ENCODE results near the gene KIF19.

The KIF19 gene

GRCh38 chr17:74330446-74330845, 4.4 kb downstream of the KIF19 start:
- no peak for DNase-seq (ENCODE audit: low read depth)
- TF ChIP-seq MYC (IDR thresholded peaks at IDR 0.05; ENCODE audit: low read depth, low read length) = no peak
- no peak for TF ChIP-seq CTCF (IDR thresholded peaks at IDR 0.05; ENCODE audit: low read depth, low read length)
- no peak for TF ChIP-seq POLR2A (IDR thresholded peaks at IDR 0.05; ENCODE audit: extremely low read depth, insufficient read length)
- TF ChIP-seq, protein P1, sequence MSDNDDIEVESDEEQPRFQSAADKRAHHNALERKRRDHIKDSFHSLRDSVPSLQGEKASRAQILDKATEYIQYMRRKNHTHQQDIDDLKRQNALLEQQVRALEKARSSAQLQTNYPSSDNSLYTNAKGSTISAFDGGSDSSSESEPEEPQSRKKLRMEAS (IDR thresholded peaks at IDR 0.05; ENCODE audit: low read depth, low read length) = no peak

DNA sequence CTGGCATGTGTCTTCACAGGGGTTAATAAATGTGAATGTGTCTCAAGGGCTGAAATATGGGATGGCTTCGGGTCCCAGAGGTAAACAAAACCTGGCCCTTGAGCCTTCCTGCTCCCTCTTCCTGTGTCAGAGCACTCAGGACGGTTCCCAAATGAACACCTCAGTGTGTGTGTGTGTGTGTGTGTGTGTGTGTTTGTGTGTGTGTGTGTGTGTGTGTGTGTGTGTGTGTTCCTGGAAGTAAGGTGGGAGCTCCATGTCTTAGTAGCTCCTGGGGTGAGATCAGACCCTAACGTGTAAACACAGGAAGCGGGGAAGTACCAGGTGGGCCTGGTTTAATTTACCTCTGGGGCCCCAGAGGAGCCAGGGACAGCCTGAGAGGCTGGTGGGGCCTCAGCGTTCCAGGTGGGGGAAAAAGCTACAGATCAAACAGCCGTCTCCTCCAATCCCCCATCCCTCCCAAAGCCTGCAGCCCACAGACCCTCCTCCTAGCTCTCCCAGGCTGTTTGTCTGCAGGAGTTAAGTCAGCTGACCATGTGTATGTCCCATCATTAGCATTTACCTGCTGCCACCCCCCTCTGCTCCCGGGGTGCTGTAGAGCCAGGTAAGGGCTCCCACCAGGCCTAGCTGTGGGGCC, 6.1 kb downstream of the KIF19 start:
- H3K4me3 ChIP-seq (ENCODE audit: low read depth, low read length) = no peak overlapping the region
- TF ChIP-seq CTCF (IDR thresholded peaks at IDR 0.05; ENCODE audit: low read depth, low read length) (no peak), MYC (IDR thresholded peaks at IDR 0.05; ENCODE audit: low read depth, low read length) (no peak), POLR2A (IDR thresholded peaks at IDR 0.05; ENCODE audit: extremely low read depth, insufficient read length) (no peak)
- TF ChIP-seq, protein P1 (IDR thresholded peaks at IDR 0.05; ENCODE audit: low read depth, low read length) = no peak
- DNase-seq (ENCODE audit: low read depth) = no peak

More at GRCh38 chr17:74330446-74330845, 4.4 kb downstream of the KIF19 start:
- H3K4me3 ChIP-seq (ENCODE audit: low read depth, low read length) = no peak overlapping the region

DNA sequence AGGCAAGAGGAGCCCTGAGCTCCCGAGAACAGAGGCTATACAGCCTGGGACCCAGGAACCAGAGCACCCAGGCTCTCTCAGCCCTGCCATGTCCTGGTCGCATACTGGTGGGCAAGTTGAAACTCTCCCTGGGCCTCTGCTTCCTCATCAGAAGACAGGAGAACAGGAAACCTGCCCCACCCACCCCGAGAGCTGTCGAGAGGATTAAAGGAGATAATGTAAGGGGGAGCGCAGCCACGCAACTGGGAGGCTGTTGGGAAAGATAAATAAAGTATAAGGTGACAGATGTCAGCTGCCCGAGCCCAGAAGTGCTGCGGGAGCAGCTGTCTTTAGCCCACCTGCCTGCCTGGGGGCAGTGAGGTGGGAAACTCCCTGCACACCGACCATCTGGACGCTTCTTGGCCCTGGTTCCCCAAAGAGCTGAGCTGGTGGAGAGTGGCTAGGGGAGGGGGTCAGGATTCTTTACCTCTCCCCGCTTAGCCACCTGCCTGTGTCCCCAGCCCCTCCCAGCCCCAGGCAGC, 6.8 kb downstream of the KIF19 start:
- H3K4me3 ChIP-seq (ENCODE audit: low read depth, low read length) = no peak overlapping the region
- TF ChIP-seq, protein P1 (IDR thresholded peaks at IDR 0.05; ENCODE audit: low read depth, low read length) = no peak
- no peak for TF ChIP-seq MYC (IDR thresholded peaks at IDR 0.05; ENCODE audit: low read depth, low read length)
- TF ChIP-seq CTCF (IDR thresholded peaks at IDR 0.05; ENCODE audit: low read depth, low read length) = no peak
- TF ChIP-seq POLR2A (IDR thresholded peaks at IDR 0.05; ENCODE audit: extremely low read depth, insufficient read length) = no peak
- no peak for DNase-seq (ENCODE audit: low read depth)

DNA sequence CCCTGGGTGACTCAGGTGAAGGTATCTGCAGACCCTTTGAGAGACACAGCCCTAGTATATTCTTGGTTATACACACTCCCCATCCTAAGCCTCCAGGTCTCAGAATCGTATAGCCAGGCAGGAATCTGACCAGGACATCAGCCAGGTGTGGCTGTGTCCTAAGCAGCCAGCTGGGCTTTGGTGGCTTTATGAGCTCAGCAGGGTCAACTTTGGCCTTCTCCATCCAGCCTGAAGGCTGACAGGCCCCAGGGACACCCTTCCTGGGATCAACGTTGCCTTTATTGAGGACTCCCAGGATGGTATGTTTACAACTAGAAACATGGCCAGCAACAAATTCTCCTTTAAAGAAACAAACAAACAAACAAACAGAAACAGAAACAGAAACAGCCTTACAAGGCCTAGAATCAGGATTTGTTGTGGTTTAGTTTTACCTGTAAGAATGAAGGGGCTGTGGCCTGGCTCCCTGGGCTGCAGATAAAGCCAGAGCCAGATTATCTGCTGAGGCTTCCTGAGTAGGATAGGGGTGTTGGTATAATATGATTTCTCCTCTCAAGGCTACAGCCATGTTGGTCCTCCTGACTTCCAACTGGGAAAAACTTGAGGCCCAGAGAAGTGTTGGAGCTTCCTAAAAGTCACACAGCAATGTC, 8.5 kb downstream of the KIF19 start:
- TF ChIP-seq CTCF (IDR thresholded peaks at IDR 0.05; ENCODE audit: low read depth, low read length) (no peak), POLR2A (IDR thresholded peaks at IDR 0.05; ENCODE audit: extremely low read depth, insufficient read length) (no peak), MYC (IDR thresholded peaks at IDR 0.05; ENCODE audit: low read depth, low read length) (no peak)
- TF ChIP-seq, protein P1 (IDR thresholded peaks at IDR 0.05; ENCODE audit: low read depth, low read length) = no peak
- H3K4me3 ChIP-seq (ENCODE audit: low read depth, low read length) = no peak overlapping the region
- DNase-seq (ENCODE audit: low read depth) = no peak

GRCh38 chr17:74335529-74336062, 9.6 kb downstream of the KIF19 start:
- no peak overlapping the region for H3K4me3 ChIP-seq (ENCODE audit: low read depth, low read length)
- TF ChIP-seq, protein P1 (IDR thresholded peaks at IDR 0.05; ENCODE audit: low read depth, low read length) = no peak
- TF ChIP-seq POLR2A (IDR thresholded peaks at IDR 0.05; ENCODE audit: extremely low read depth, insufficient read length) = no peak
- no peak for TF ChIP-seq CTCF (IDR thresholded peaks at IDR 0.05; ENCODE audit: low read depth, low read length)
- no peak for TF ChIP-seq MYC (IDR thresholded peaks at IDR 0.05; ENCODE audit: low read depth, low read length)
- DNase-seq (ENCODE audit: low read depth) = no peak
